GM12892 (cell line): ENCODE data around the gene MYO3B.

ENCODE experiments used
- POLR2A ChIP-seq: IDR thresholded peaks from 2 replicates; pipeline ENCODE4 v1.6.1; 2011; ENCODE audit warnings: low read depth, low read length, control low read depth
- POLR2AphosphoS5 ChIP-seq: IDR thresholded peaks from 2 replicates; pipeline ENCODE4 v1.6.1; 2011; ENCODE audit warnings: low read depth, low read length, control low read depth
- TAF1 ChIP-seq: IDR thresholded peaks from 2 replicates; pipeline ENCODE4 v1.6.1; 2011; ENCODE audit warnings: low read depth, mild to moderate bottlenecking, control low read depth, low read length, borderline replicate concordance

DNA sequence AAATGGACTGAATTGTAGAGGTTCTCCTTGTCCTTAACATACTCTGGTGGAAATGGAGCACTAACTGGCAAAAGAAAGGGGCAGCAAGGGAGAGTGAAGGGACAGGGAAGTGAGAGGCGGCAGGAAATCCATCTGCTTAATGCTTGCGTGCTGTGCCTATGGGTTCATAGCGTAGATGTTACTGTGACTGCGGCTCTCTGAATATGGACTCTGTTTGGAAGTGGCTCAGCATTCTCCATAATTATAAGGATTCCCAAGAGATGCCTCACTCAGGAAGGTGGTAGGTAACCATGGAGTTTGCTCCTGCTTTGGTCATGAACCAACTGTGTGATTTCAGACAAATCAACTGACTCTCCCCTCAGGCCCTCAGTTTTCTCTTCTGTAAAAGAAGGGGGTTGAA is 50.0 kb downstream of the MYO3B start:
- TF ChIP-seq POLR2AphosphoS5 = no peak
- TF ChIP-seq POLR2A = no peak
- no peak for TF ChIP-seq TAF1
